Prostate gland (tissue), 1 donor: ENCODE results near the gene ENPP7.

ENCODE experiments used
- POLR2A ChIP-seq: fragments of 450-650 bp; IDR thresholded peaks from one replicate; pipeline ENCODE4 v1.6.1; 2016; ENCODE audit warnings: antibody characterized with exemption, mild to moderate bottlenecking
- POLR2AphosphoS5 ChIP-seq: sonication (generic); formaldehyde crosslinking; IDR thresholded peaks from one replicate; pipeline ENCODE4 v1.6.1; 2017; ENCODE audit warnings: antibody characterized with exemption

DNA sequence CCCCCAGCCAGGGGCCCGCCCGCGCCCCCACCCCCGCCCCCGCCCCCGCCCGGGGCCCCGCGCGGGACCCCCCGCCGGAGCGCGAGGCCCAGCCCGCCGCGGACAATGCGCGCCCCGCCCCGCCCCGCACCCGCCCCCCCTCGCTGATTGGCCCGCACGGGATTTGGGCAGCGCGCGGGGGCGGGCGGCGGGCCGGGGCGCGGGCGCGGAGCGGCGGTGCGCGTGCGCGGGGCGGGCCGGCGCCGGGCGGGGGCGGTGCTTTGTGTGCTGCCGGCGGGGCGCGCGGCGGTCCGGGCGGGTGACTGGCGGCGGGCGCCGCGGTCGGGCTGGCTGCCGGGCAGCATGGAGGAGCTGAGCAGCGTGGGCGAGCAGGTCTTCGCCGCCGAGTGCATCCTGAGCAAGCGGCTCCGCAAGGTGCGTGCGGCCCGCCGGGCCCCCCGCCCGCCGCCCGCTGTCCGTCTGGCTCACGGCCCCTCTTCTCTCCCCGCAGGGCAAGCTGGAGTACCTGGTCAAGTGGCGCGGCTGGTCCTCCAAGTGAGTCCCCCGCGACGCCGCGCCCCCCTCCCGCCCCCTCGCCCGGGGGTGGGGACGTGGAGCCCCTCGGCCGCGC lies 47.3 kb downstream of the ENPP7 start, which contains the start of gene CBX2:
- TF ChIP-seq POLR2A (no peak), POLR2AphosphoS5 (no peak)
